Karpas-422 (cell line): ENCODE results near the gene CTNND2. TPM values are rescaled to one million over a fixed set of nuclear protein-coding genes. Genes with fewer than 3 reads are reported as not detected.
A peak's percentile ranks its signal among the peaks of the same experiment; 100 is the strongest.
"Not testable (repeated sequence)": the region's sequence is repeated elsewhere in the genome, so short reads cannot be mapped to it uniquely, and the experiment has no call there.

Source experiments
- DNase-seq: peaks from one replicate; pipeline ENCODE4 v3.0.0-alpha.2; 2015
- H2AFZ ChIP-seq: fragments of 200-600 bp; sonication (generic); 2 replicates; pipeline ENCODE4 v1.6.1; 2014; ENCODE audit warnings: antibody characterized with exemption, low read length, mixed read lengths
- H3K27ac ChIP-seq: fragments of 200-600 bp; sonication (generic); 2 replicates; pipeline ENCODE4 v1.5.1; 2014; ENCODE audit warnings: mild to moderate bottlenecking, low read length, moderate library complexity
- H3K27me3 ChIP-seq: fragments of 200-600 bp; sonication (generic); 2 replicates; pipeline ENCODE4 v1.6.1; 2014; ENCODE audit warnings: low read length, mixed read lengths
- H3K36me3 ChIP-seq: fragments of 200-600 bp; sonication (generic); 2 replicates; pipeline ENCODE4 v1.6.1; 2014; ENCODE audit warnings: low read length, mixed read lengths; ENCODE audit not compliant: insufficient read depth
- H3K4me1 ChIP-seq: fragments of 200-600 bp; sonication (generic); 2 replicates; pipeline ENCODE4 v1.6.1; 2014; ENCODE audit warnings: mild to moderate bottlenecking, low read length, mixed read lengths
- H3K4me2 ChIP-seq: fragments of 200-600 bp; sonication (generic); 2 replicates; pipeline ENCODE4 v1.6.1; 2014; ENCODE audit warnings: low read length, low read depth, mild to moderate bottlenecking; ENCODE audit not compliant: poor library complexity, severe bottlenecking
- H3K4me3 ChIP-seq: fragments of 200-600 bp; sonication (generic); 2 replicates; pipeline ENCODE4 v1.5.1; 2014; ENCODE audit warnings: mild to moderate bottlenecking, antibody characterized with exemption, low read length, mixed read lengths
- H3K79me2 ChIP-seq: fragments of 200-600 bp; sonication (generic); 2 replicates; pipeline ENCODE4 v1.6.1; 2014; ENCODE audit warnings: mild to moderate bottlenecking, low read length, mixed read lengths
- H3K9ac ChIP-seq: fragments of 200-600 bp; sonication (generic); 2 replicates; pipeline ENCODE4 v1.6.0; 2014; ENCODE audit warnings: low read length
- H3K9me2 ChIP-seq: fragments of 200-600 bp; sonication (generic), shearing (Covaris generic); replicated peaks from 2 replicates; pipeline ENCODE4 v1.6.0; 2014; ENCODE audit warnings: mild to moderate bottlenecking, low read length, moderate library complexity; ENCODE audit not compliant: insufficient read depth
- H3K9me3 ChIP-seq: fragments of 300-700, 200-600 bp; sonication (generic); 2 replicates; pipeline ENCODE4 v1.6.1; 2014; ENCODE audit warnings: low read length, mixed read lengths
- H4K20me1 ChIP-seq: fragments of 200-600 bp; sonication (generic); 2 replicates; pipeline ENCODE4 v1.6.1; 2014; ENCODE audit warnings: mild to moderate bottlenecking, antibody characterized with exemption, low read length, low read depth; ENCODE audit not compliant: insufficient read depth
- total RNA-seq: library from RNA; depleted of rRNA; stranded (reverse); fragments of >200 nt; shearing (Covaris generic); gene quantifications from 2 replicates; pipeline ENCODE4 v1.2.3, GENCODE V29; 2014; ENCODE audit warnings: low replicate concordance

CTNND2 gene
- total RNA-seq, 1 experiment from 2014 or later: not detected

GRCh38 chr5:11075035-11075805 lies 829.0 kb downstream of the CTNND2 start:
- Histone ChIP-seq H3K4me3 (no peak overlapping the region), H2AFZ (no peak overlapping the region), H3K27ac (no peak overlapping the region), H3K36me3 (no peaks in the 10 kb centered on the region), H3K4me2 (no peak overlapping the region), H3K79me2 (no peaks in the 10 kb centered on the region), H3K4me1 (no peaks in the 10 kb centered on the region), H3K9me3 (no peaks in the 10 kb centered on the region), H3K9me2 (no peaks in the 10 kb centered on the region), H3K27me3 (no peaks in the 10 kb centered on the region; the same call in 1 of the 2 replicates), H3K9ac (no peak overlapping the region), H4K20me1 (no peaks in the 10 kb centered on the region)
- peak; percentile 47 for DNase-seq

- H2AFZ ChIP-seq: no peak overlapping the region
- no peak overlapping the region for H3K4me3 ChIP-seq
- H3K9me2 ChIP-seq: no peaks in the 10 kb centered on the region
- H3K4me1 ChIP-seq: no peaks in the 10 kb centered on the region
- no peak overlapping the region for H3K27ac ChIP-seq
- H3K27me3 ChIP-seq: no peaks in the 10 kb centered on the region; the same call in 1 of the 2 replicates
- DNase-seq: no peak
- H4K20me1 ChIP-seq: no peaks in the 10 kb centered on the region
- H3K9ac ChIP-seq: no peak overlapping the region
- H3K36me3 ChIP-seq: no peaks in the 10 kb centered on the region
- H3K79me2 ChIP-seq: no peaks in the 10 kb centered on the region
- no peak overlapping the region for H3K4me2 ChIP-seq
- H3K9me3 ChIP-seq: no peaks in the 10 kb centered on the region
Observed at GRCh38 chr5:11072568-11072967, 831.7 kb downstream of the CTNND2 start.

GRCh38 chr5:11072076-11072475 lies 832.2 kb downstream of the CTNND2 start:
- no peak overlapping the region for H2AFZ ChIP-seq
- no peak overlapping the region for H3K9ac ChIP-seq
- H3K79me2 ChIP-seq: no peaks in the 10 kb centered on the region
- no peaks in the 10 kb centered on the region for H3K36me3 ChIP-seq
- H3K27me3 ChIP-seq: no peaks in the 10 kb centered on the region; the same call in 1 of the 2 replicates
- no peaks in the 10 kb centered on the region for H3K4me1 ChIP-seq
- DNase-seq: no peak
- H3K27ac ChIP-seq: no peak overlapping the region
- no peaks in the 10 kb centered on the region for H4K20me1 ChIP-seq
- no peaks in the 10 kb centered on the region for H3K9me2 ChIP-seq
- H3K4me2 ChIP-seq: no peak overlapping the region
- no peak overlapping the region for H3K4me3 ChIP-seq
- no peaks in the 10 kb centered on the region for H3K9me3 ChIP-seq

- Histone ChIP-seq H3K9me2 (no peaks in the 10 kb centered on the region), H3K4me1 (no peaks in the 10 kb centered on the region), H3K9me3 (no peaks in the 10 kb centered on the region), H3K4me3 (no peak overlapping the region), H3K9ac (no peak overlapping the region), H3K4me2 (no peak overlapping the region), H3K79me2 (no peaks in the 10 kb centered on the region), H3K27me3 (no peaks in the 10 kb centered on the region), H3K27ac (no peak overlapping the region), H3K36me3 (no peaks in the 10 kb centered on the region), H2AFZ (no peak overlapping the region), H4K20me1 (no peaks in the 10 kb centered on the region)
- no peak for DNase-seq
Observed at GRCh38 chr5:11069041-11069440, 835.2 kb downstream of the CTNND2 start.

GRCh38 chr5:11065723-11066122 lies 838.5 kb downstream of the CTNND2 start:
- H3K4me1 ChIP-seq, H2AFZ ChIP-seq, H3K79me2 ChIP-seq, H3K4me2 ChIP-seq, H4K20me1 ChIP-seq, H3K9me3 ChIP-seq, H3K9me2 ChIP-seq, H3K27me3 ChIP-seq, H3K9ac ChIP-seq, H3K36me3 ChIP-seq, DNase-seq, H3K4me3 ChIP-seq, H3K27ac ChIP-seq: not testable (repeated sequence)

DNA sequence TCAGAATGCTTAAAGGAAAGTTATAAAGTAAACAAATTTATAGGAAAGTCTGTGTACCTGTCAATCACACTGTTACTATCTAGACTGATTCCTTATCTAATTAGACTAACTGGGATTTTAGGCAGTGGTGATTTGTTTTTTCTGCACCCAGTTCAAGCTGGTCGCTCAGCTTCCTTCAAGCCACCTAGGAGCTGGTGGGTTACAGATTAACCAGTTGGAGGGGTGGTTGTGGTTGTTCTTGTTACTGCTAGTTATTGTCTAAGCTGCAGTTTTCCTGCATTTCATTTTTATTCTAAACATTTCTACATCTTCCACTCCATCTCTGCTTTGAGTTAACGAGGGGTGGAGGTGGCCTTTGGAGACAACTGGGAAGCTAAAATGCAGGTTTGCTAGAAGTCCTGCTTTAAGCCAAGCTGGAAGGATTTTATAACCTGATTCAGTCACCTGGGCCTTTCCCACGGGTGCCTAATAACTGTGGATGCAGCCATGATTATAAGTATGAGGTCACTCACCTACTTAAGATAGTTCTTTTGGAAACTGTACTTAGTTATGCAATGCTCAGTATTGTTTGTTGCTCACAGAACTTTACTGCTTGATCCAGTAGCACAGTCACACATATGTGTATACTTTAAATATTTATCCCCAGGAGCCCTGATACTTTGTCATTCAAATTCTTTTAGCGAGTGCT lies 839.3 kb downstream of the CTNND2 start:
- peak; percentile 10 for DNase-seq
- Histone ChIP-seq H3K79me2 (no peaks in the 10 kb centered on the region), H3K27ac (no peak overlapping the region), H3K4me3 (no peak overlapping the region), H3K27me3 (no peaks in the 10 kb centered on the region), H4K20me1 (no peaks in the 10 kb centered on the region), H3K36me3 (no peaks in the 10 kb centered on the region), H3K4me2 (no peak overlapping the region), H3K9ac (no peak overlapping the region), H3K9me3 (no peaks in the 10 kb centered on the region), H2AFZ (no peak overlapping the region), H3K9me2 (no peaks in the 10 kb centered on the region), H3K4me1 (no peaks in the 10 kb centered on the region)

DNA sequence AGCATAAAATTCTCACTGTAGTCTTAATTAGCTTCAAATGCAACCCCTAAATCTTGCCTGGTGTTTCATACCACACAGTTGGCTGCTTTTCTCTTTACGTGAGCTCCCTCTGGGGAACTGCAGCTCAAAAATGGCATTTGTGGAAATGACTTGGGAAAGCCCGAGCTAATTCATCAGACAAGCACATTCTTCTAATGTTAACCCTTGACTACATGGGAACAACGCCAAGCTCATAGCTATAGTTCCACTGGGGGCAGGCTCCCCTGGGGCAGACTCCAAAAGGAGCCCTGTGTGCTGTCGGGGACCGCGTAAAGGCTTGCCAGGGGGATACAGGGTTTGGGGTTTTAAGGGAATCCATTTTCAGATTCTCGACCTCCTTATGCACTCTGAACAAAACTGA lies 841.8 kb downstream of the CTNND2 start:
- Histone ChIP-seq H3K36me3 (no peaks in the 10 kb centered on the region), H3K9ac (no peak overlapping the region), H3K27me3 (no peaks in the 10 kb centered on the region), H3K27ac (no peak overlapping the region), H3K9me2 (no peaks in the 10 kb centered on the region), H3K79me2 (no peaks in the 10 kb centered on the region), H3K9me3 (no peaks in the 10 kb centered on the region), H3K4me3 (no peak overlapping the region), H3K4me1 (no peaks in the 10 kb centered on the region), H3K4me2 (no peak overlapping the region), H2AFZ (no peak overlapping the region), H4K20me1 (no peaks in the 10 kb centered on the region)
- DNase-seq: no peak

- no peaks in the 10 kb centered on the region for H3K36me3 ChIP-seq
- H3K4me3 ChIP-seq: no peak overlapping the region
- H3K9me2 ChIP-seq: no peaks in the 10 kb centered on the region
- H3K9me3 ChIP-seq: no peaks in the 10 kb centered on the region
- no peak overlapping the region for H3K4me2 ChIP-seq
- no peak for DNase-seq
- H2AFZ ChIP-seq: no peak overlapping the region
- no peaks in the 10 kb centered on the region for H4K20me1 ChIP-seq
- no peaks in the 10 kb centered on the region for H3K4me1 ChIP-seq
- no peaks in the 10 kb centered on the region for H3K27me3 ChIP-seq
- no peak overlapping the region for H3K9ac ChIP-seq
- no peaks in the 10 kb centered on the region for H3K79me2 ChIP-seq
- H3K27ac ChIP-seq: no peak overlapping the region
Observed at GRCh38 chr5:11056560-11056959, 847.7 kb downstream of the CTNND2 start.
